ENCODE measurements around the gene OR1E2.
"Not testable (repeated sequence)": the region's sequence is repeated elsewhere in the genome, so short reads cannot be mapped to it uniquely, and the experiment has no call there.

Gene OR1E2

DNA sequence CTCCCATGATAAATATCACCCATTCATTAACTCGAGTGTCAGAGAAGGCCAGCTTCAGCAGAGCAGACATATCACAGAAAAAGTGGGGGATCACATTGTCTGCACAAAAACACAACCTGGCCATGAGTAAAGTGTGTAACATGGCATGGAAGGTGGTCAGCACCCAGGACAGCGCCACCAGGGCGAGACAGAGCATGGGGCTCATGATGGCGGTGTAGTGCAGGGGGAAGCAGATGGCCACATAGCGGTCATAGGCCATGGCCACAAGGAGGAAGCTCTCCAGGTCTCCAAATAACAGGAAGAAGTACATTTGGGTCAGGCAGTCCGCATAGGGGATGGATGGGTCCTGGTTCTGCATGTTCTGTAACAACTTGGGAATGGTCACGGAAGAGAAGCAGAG is 35.8 kb downstream of the OR1E2 start:
- not testable (repeated sequence) for DNase-seq

DNA sequence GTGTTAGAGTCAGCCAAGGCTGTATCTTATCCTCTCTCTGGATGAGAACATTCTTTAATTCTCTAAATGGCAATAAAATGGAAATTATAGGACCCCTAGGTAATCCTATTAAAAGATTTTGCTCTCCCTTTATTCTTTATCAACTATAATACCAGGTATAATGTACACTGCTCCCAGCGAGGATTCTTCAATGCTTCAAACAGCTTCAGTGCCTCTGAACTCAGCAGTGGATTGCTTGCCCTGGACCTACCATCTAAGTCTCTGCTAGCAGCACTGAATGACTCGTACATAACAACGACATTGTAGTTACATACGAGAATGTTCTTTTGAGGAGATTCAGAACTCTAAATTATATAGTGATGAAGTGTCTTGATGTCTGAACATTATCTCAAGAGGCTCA is 43.9 kb downstream of the OR1E2 start:
- DNase-seq = no peak

DNA sequence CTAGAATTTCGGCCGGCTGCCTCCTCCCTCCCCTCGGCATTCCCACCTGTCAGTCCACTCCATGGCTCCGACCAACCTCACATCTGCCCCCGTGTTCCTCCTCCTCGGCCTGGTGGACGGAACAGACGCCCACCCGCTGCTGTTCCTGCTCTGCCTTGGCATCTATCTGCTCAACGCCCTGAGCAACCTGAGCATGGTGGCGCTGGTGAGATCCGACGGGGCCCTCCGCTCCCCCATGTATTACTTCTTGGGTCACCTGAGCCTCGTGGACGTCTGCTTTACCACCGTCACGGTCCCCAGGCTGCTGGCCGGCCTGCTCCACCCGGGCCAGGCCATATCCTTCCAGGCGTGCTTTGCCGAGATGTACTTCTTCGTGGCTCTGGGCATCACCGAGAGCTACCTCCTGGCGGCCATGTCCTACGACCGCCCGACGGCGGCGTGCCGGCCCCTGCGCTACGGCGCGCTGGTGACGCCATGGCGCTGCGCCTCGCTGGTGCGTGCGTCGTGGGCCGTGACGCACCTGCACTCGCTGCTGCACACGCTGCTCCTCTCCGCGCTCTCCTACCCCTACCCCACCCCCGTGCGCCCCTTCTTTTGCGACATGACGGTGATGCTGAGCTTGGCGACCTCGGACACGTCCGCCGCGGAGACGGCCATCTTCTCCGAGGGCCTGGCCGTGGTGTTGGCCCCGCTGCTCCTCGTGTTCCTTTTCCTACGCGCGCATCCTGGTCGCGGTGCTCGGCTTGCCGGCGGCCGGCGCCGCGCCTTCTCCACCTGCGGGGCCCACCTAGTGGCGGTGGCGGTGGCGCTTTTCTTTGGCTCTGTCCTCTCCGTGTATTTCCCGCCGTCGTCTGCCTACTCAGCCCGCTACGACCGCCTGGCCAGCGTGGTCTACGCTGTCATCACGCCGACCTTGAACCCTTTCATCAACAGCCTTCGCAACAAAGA is 47.5 kb downstream of the OR1E2 start, which contains the start of gene OR3A2:
Gene OR3A2 (minus strand): TSS at position 440 of the 948 bp plus-strand sequence.
- peak; percentile 27 for DNase-seq

All from CD4-positive, alpha-beta T cell treated with Interleukin-10 for 1 hour (primary cell).